Liver (tissue), 9 donors: Measurements from ENCODE around the gene SH3RF3. TPM values are rescaled to one million over a fixed set of nuclear protein-coding genes. Genes with fewer than 3 reads are reported as not detected.

Source experiments
- DNase-seq: peaks from one replicate; pipeline ENCODE4 v3.0.0-alpha.2; 2017; ENCODE audit warnings: low spot score
- H3K27ac ChIP-seq, 2 donors: one replicate each; pipeline ENCODE4 v1.7.0; 2013; ENCODE audit warnings: inconsistent platforms in 2 of 2, low read length in 2 of 2, control low read depth in 1 of 2, low read depth in 1 of 2, mild to moderate bottlenecking in 1 of 2
- H3K27me3 ChIP-seq, 4 donors: one replicate each; pipeline versions ENCODE4 v1.6.1 to v1.7.0; 2013; ENCODE audit warnings: low read length in 3 of 4, inconsistent platforms in 1 of 4, mild to moderate bottlenecking in 1 of 4, moderate library complexity in 1 of 4; ENCODE audit not compliant: control insufficient read depth in 4 of 4, insufficient read depth in 4 of 4
- H3K36me3 ChIP-seq, 4 donors: one replicate each; pipeline versions ENCODE4 v1.6.1 to v1.7.0; 2013; ENCODE audit warnings: low read length in 3 of 4, mild to moderate bottlenecking in 3 of 4, low read depth in 1 of 4, moderate library complexity in 1 of 4; ENCODE audit not compliant: control insufficient read depth in 4 of 4, insufficient read depth in 3 of 4
- H3K4me1 ChIP-seq, 4 donors: one replicate each; pipeline versions ENCODE4 v1.6.1 to v1.7.0; 2013; ENCODE audit warnings: low read length in 3 of 4, mild to moderate bottlenecking in 3 of 4, moderate library complexity in 1 of 4; ENCODE audit not compliant: control insufficient read depth in 4 of 4, insufficient read depth in 4 of 4
- H3K4me3 ChIP-seq, 3 donors: one replicate each; pipeline versions ENCODE4 v1.6.1 to v1.7.0; 2013; ENCODE audit warnings: low read length in 3 of 3, control low read depth in 1 of 3, low read depth in 1 of 3, mild to moderate bottlenecking in 1 of 3
- H3K9ac ChIP-seq, 2 donors: one replicate each; pipeline ENCODE4 v1.7.0; 2013; ENCODE audit warnings: low read length in 2 of 2, mild to moderate bottlenecking in 2 of 2, moderate library complexity in 2 of 2, control low read depth in 1 of 2, low read depth in 1 of 2
- H3K9me3 ChIP-seq, 4 donors: one replicate each; pipeline versions ENCODE4 v1.6.1 to v1.7.0; 2013; ENCODE audit warnings: low read length in 3 of 4; ENCODE audit not compliant: control insufficient read depth in 4 of 4
- ATF3 ChIP-seq: IDR thresholded peaks from 2 replicates; pipeline ENCODE4 v1.6.1; 2016; ENCODE audit warnings: antibody characterized with exemption
- EGR1 ChIP-seq, 2 donors: IDR thresholded peaks; 2 replicates each; pipeline ENCODE4 v1.6.1; 2016 to 2018; ENCODE audit warnings: antibody characterized with exemption in 2 of 2, low read depth in 2 of 2
- FOXA1 ChIP-seq: IDR thresholded peaks from 2 replicates; pipeline ENCODE4 v1.6.1; 2016; ENCODE audit warnings: antibody characterized with exemption
- FOXA2 ChIP-seq: IDR thresholded peaks from 2 replicates; pipeline ENCODE4 v1.6.1; 2016; ENCODE audit warnings: antibody characterized with exemption
- GABPA ChIP-seq, 2 donors: IDR thresholded peaks in 1 of 2; conservative IDR thresholded peaks in 1 of 2; 2 replicates each; pipeline ENCODE4 v1.6.1; 2016; ENCODE audit warnings: antibody characterized with exemption in 2 of 2, mild to moderate bottlenecking in 1 of 2, moderate library complexity in 1 of 2
- HNF4A ChIP-seq, 2 donors: conservative IDR thresholded peaks; 2 replicates each; pipeline ENCODE4 v1.6.1; 2016; ENCODE audit warnings: antibody characterized with exemption in 2 of 2, mild to moderate bottlenecking in 2 of 2
- HNF4G ChIP-seq: IDR thresholded peaks from 2 replicates; pipeline ENCODE4 v1.6.1; 2016; ENCODE audit warnings: antibody characterized with exemption
- JUND ChIP-seq, 2 donors: IDR thresholded peaks; 2 replicates each; pipeline ENCODE4 v1.6.1; 2016; ENCODE audit warnings: antibody characterized with exemption in 2 of 2
- MAX ChIP-seq: IDR thresholded peaks from 2 replicates; pipeline ENCODE4 v1.6.1; 2016; ENCODE audit warnings: antibody characterized with exemption
- NR2F2 ChIP-seq: IDR thresholded peaks from 2 replicates; pipeline ENCODE4 v1.6.1; 2016; ENCODE audit warnings: antibody characterized with exemption
- RAD21 ChIP-seq, 2 donors: IDR thresholded peaks; 2 replicates each; pipeline ENCODE4 v1.6.1; 2016; ENCODE audit warnings: antibody characterized with exemption in 2 of 2, mild to moderate bottlenecking in 2 of 2
- RXRA ChIP-seq, 2 donors: IDR thresholded peaks; 2 replicates each; pipeline ENCODE4 v1.6.1; 2017 to 2018; ENCODE audit warnings: antibody characterized with exemption in 2 of 2, mild to moderate bottlenecking in 1 of 2
- SP1 ChIP-seq: IDR thresholded peaks from 2 replicates; pipeline ENCODE4 v1.6.1; 2018; ENCODE audit warnings: antibody characterized with exemption, mild to moderate bottlenecking
- TAF1 ChIP-seq: conservative IDR thresholded peaks from 2 replicates; pipeline ENCODE4 v1.6.1; 2016; ENCODE audit warnings: antibody characterized with exemption, mild to moderate bottlenecking
- YY1 ChIP-seq: IDR thresholded peaks from 2 replicates; pipeline ENCODE4 v1.6.1; 2016; ENCODE audit warnings: antibody characterized with exemption, mild to moderate bottlenecking
- WGBS: extraction: QIAGEN DNeasy Blood & Tissue Kit; methylation state at CpG from one replicate; pipeline ENCODE4 v1.1.7; 2013; 5-methylcytosine and 5-hydroxymethylcytosine counted together
- polyA plus RNA-seq, 2 donors: library from polyadenylated mRNA; stranded (reverse) in 1 of 2; unstranded in 1 of 2; fragments of 200-250 nt in 1 of 2; fragments of >200 nt in 1 of 2; fragmentation: Nextera tagmentation in 1 of 2; extraction: Ambion mirVana in 1 of 2; gene quantifications; one replicate each; pipeline versions ENCODE4 v1.2.1 to v1.2.3, GENCODE V29; 2013 to 2015
- total RNA-seq, 2 donors: library from RNA; depleted of rRNA; stranded (reverse); fragments of >200 nt; gene quantifications; one replicate each; pipeline ENCODE4 v1.2.3, GENCODE V29; 2014
- TF ChIP-seq, protein P1 (sequence below): IDR thresholded peaks from 2 replicates; pipeline ENCODE4 v1.6.1; 2016; ENCODE audit warnings: antibody characterized with exemption, mild to moderate bottlenecking
- TF ChIP-seq, protein P2 (sequence below): IDR thresholded peaks from 2 replicates; pipeline ENCODE4 v1.6.1; 2016; ENCODE audit warnings: antibody characterized with exemption
- TF ChIP-seq, protein P3 (sequence below): fragments of 150-350 bp; IDR thresholded peaks from 2 replicates; pipeline ENCODE4 v1.5.1; 2017; ENCODE audit warnings: improper control_type of control experiment, low read depth, low read length; ENCODE audit not compliant: missing input control
- donor health status: healthy.
- donor health status: healthy.
- donor health status: healthy.
- donor health status: healthy.
- donor health status: healthy.

Gene SH3RF3
- total and polyA plus RNA-seq, 4 donors, result 0.11 to 1.0 (median 0.54) TPM

DNA sequence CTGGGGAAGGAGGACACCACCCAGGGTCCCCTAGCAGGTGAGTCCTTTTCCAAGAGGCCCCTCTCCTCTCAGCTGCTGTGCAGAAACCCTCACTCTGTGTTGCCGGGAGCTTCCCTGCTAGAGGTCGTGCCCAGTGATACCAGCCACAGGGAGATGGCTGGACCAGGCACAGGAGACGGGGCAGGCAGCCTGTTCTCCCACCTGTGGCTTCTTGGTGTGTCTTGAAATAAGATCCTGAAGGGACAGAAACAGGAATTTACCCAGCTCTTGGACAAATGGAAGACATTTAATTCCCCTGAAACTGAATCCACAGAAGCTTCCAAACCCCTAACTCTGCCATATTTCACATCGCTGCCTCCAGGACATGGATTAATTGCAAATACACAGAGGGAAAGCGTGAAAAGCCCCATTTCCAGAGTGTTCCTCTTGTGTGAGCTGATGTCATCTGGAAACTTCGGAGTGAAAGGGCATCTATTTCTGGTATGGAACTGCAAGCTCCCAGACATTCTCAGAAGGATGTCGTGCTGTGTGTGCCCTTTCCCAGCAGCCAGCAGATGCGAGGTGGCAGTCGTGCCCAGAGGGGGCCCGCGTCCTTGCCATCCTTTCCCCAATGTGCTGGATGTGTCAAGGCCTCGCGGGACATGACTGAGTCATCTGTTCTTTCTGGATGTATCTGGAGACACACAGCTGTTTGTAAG lies 307.0 kb downstream of the SH3RF3 start:
- Histone ChIP-seq H3K27me3 (no peaks in the 10 kb centered on the region), H3K4me1 (peaks cover 0 to 2% (median 1%) of the 10 kb centered on the region in 4 donors), H3K27ac (no peak overlapping the region), H3K9me3 (no peaks in the 10 kb centered on the region), H3K9ac (no peak overlapping the region), H3K4me3 (no peak overlapping the region), H3K36me3 (no peaks in the 10 kb centered on the region)
- TF ChIP-seq EGR1 (IDR thresholded peaks at IDR 0.05; ENCODE audit: low read depth in 2 of 2) (no peak), HNF4G (no peak), RXRA (IDR thresholded peaks at IDR 0.05) (no peak), MAX (no peak), ATF3 (no peak), SP1 (no peak), FOXA2 (no peak), NR2F2 (no peak), YY1 (no peak), GABPA (IDR thresholded peaks at IDR 0.05 in 1 of 2, conservative IDR thresholded peaks at IDR 0.05 in 1 of 2) (no peak), JUND (IDR thresholded peaks at IDR 0.05) (no peak), FOXA1 (no peak), RAD21 (IDR thresholded peaks at IDR 0.05) (no peak), HNF4A (conservative IDR thresholded peaks at IDR 0.05) (no peak), TAF1 (no peak)
- TF ChIP-seq, protein P1, sequence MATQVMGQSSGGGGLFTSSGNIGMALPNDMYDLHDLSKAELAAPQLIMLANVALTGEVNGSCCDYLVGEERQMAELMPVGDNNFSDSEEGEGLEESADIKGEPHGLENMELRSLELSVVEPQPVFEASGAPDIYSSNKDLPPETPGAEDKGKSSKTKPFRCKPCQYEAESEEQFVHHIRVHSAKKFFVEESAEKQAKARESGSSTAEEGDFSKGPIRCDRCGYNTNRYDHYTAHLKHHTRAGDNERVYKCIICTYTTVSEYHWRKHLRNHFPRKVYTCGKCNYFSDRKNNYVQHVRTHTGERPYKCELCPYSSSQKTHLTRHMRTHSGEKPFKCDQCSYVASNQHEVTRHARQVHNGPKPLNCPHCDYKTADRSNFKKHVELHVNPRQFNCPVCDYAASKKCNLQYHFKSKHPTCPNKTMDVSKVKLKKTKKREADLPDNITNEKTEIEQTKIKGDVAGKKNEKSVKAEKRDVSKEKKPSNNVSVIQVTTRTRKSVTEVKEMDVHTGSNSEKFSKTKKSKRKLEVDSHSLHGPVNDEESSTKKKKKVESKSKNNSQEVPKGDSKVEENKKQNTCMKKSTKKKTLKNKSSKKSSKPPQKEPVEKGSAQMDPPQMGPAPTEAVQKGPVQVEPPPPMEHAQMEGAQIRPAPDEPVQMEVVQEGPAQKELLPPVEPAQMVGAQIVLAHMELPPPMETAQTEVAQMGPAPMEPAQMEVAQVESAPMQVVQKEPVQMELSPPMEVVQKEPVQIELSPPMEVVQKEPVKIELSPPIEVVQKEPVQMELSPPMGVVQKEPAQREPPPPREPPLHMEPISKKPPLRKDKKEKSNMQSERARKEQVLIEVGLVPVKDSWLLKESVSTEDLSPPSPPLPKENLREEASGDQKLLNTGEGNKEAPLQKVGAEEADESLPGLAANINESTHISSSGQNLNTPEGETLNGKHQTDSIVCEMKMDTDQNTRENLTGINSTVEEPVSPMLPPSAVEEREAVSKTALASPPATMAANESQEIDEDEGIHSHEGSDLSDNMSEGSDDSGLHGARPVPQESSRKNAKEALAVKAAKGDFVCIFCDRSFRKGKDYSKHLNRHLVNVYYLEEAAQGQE, result no peak
- TF ChIP-seq, protein P2, sequence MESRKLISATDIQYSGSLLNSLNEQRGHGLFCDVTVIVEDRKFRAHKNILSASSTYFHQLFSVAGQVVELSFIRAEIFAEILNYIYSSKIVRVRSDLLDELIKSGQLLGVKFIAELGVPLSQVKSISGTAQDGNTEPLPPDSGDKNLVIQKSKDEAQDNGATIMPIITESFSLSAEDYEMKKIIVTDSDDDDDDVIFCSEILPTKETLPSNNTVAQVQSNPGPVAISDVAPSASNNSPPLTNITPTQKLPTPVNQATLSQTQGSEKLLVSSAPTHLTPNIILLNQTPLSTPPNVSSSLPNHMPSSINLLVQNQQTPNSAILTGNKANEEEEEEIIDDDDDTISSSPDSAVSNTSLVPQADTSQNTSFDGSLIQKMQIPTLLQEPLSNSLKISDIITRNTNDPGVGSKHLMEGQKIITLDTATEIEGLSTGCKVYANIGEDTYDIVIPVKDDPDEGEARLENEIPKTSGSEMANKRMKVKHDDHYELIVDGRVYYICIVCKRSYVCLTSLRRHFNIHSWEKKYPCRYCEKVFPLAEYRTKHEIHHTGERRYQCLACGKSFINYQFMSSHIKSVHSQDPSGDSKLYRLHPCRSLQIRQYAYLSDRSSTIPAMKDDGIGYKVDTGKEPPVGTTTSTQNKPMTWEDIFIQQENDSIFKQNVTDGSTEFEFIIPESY, result no peak
- TF ChIP-seq, protein P3, sequence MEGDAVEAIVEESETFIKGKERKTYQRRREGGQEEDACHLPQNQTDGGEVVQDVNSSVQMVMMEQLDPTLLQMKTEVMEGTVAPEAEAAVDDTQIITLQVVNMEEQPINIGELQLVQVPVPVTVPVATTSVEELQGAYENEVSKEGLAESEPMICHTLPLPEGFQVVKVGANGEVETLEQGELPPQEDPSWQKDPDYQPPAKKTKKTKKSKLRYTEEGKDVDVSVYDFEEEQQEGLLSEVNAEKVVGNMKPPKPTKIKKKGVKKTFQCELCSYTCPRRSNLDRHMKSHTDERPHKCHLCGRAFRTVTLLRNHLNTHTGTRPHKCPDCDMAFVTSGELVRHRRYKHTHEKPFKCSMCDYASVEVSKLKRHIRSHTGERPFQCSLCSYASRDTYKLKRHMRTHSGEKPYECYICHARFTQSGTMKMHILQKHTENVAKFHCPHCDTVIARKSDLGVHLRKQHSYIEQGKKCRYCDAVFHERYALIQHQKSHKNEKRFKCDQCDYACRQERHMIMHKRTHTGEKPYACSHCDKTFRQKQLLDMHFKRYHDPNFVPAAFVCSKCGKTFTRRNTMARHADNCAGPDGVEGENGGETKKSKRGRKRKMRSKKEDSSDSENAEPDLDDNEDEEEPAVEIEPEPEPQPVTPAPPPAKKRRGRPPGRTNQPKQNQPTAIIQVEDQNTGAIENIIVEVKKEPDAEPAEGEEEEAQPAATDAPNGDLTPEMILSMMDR, result no peak
- no peak for DNase-seq
- WGBS, result 92% methylated on average over 13 of the region's 13 CpGs
